GM21390 (cell line): ENCODE data around the gene ADSS1.
A peak's percentile ranks its signal among the peaks of the same experiment; 100 is the strongest.

Source experiments
- ATAC-seq: cut with Tn5 transposase; IDR thresholded peaks from one replicate; pipeline ENCODE4 v1.9.1; 2021; ENCODE audit not compliant: unreplicated experiment

Gene ADSS1

GRCh38 chr14:104686624-104687517 is 37.2 kb upstream of the ADSS1 start:
- ATAC-seq: no peak

GRCh38 chr14:104687601-104688504 is 36.2 kb upstream of the ADSS1 start:
- ATAC-seq: no peak

GRCh38 chr14:104688505-104689108 is 35.4 kb upstream of the ADSS1 start:
- no peak for ATAC-seq

- peak; percentile 46 for ATAC-seq
Measured at GRCh38 chr14:104689109-104689880, 34.7 kb upstream of the ADSS1 start, which contains the start of gene INF2. INF2 (plus strand) TSS chr14:104689618; CDS start chr14:104701366, 11,748 bp downstream.

GRCh38 chr14:104689881-104690711 is 33.9 kb upstream of the ADSS1 start:
- ATAC-seq: no peak

GRCh38 chr14:104690861-104691455 is 33.1 kb upstream of the ADSS1 start:
- no peak for ATAC-seq

GRCh38 chr14:104691546-104692260 is 32.3 kb upstream of the ADSS1 start:
- ATAC-seq: no peak

- no peak for ATAC-seq
Measured at GRCh38 chr14:104692261-104692938, 31.6 kb upstream of the ADSS1 start.

- no peak for ATAC-seq
Measured at GRCh38 chr14:104692939-104693315, 31.1 kb upstream of the ADSS1 start.

- ATAC-seq: no peak
Measured at GRCh38 chr14:104693482-104694431, 30.3 kb upstream of the ADSS1 start.

- no peak for ATAC-seq
Measured at GRCh38 chr14:104694475-104694950, 29.5 kb upstream of the ADSS1 start.

- no peak for ATAC-seq
Measured at GRCh38 chr14:104694991-104695659, 28.9 kb upstream of the ADSS1 start.

GRCh38 chr14:104695660-104696000 is 28.4 kb upstream of the ADSS1 start:
- no peak for ATAC-seq

GRCh38 chr14:104696671-104697316 is 27.2 kb upstream of the ADSS1 start:
- ATAC-seq: no peak

GRCh38 chr14:104697317-104697703 is 26.7 kb upstream of the ADSS1 start:
- ATAC-seq: no peak
